Stimulated activated naive B cell treated with anti-CD40 and anti-IgM and Interleukin-4, amounts not matched to agents 10 μg/mL and 1 μg/mL and 100 μg/mL, for 72 hours (primary cell): ENCODE results near the gene IL10RA.
"Not testable (repeated sequence)": the region's sequence is repeated elsewhere in the genome, so short reads cannot be mapped to it uniquely, and the experiment has no call there.

Experiments
- ATAC-seq, 2 donors: fragments of 150-1000 bp; cut with Tn5 transposase; replicated peaks; 2 replicates each; pipeline ENCODE4 v1.10.0; 2021; ENCODE audit warnings: moderate library complexity in 1 of 2
- DNase-seq: peaks from one replicate; pipeline ENCODE4 v3.0.0; 2021
- H3K27ac Mint-ChIP-seq: one replicate; pipeline ENCODE4 v1.8.0; 2022; ENCODE audit warnings: mild to moderate bottlenecking, mixed read lengths
- H3K27me3 Mint-ChIP-seq, 2 donors: one replicate each; pipeline ENCODE4 v1.8.0; 2022; ENCODE audit warnings: mixed read lengths in 2 of 2
- H3K36me3 Mint-ChIP-seq, 2 donors: one replicate each; pipeline ENCODE4 v1.8.0; 2022; ENCODE audit warnings: mixed read lengths in 2 of 2, mild to moderate bottlenecking in 1 of 2
- H3K4me1 Mint-ChIP-seq, 2 donors: one replicate each; pipeline ENCODE4 v1.8.0; 2022; ENCODE audit warnings: mixed read lengths in 2 of 2, mild to moderate bottlenecking in 1 of 2
- H3K4me3 Mint-ChIP-seq, 2 donors: one replicate each; pipeline ENCODE4 v1.8.0; 2022; ENCODE audit warnings: mild to moderate bottlenecking in 2 of 2, mixed read lengths in 2 of 2, moderate library complexity in 1 of 2
- H3K9me3 Mint-ChIP-seq, 2 donors: one replicate each; pipeline ENCODE4 v1.8.0; 2022; ENCODE audit warnings: mixed read lengths in 2 of 2, mild to moderate bottlenecking in 1 of 2

IL10RA gene

GRCh38 chr11:118001494-118001971, 15.3 kb downstream of the IL10RA start:
- DNase-seq (no peak), ATAC-seq (no peak)
- Mint-ChIP-seq H3K36me3 (peaks cover 54 to 66% of the 10 kb centered on the region in 2 donors), H3K27me3 (no peaks in the 10 kb centered on the region), H3K4me3 (peak overlapping the region in 1 of 2 donors; percentile 14), H3K4me1 (peaks cover 78 to 94% of the 10 kb centered on the region in 2 donors), H3K27ac (peak overlapping the region; percentile 94), H3K9me3 (peaks cover 4 to 8% of the 10 kb centered on the region in 2 donors)

GRCh38 chr11:118002010-118002540, 15.9 kb downstream of the IL10RA start:
- Mint-ChIP-seq H3K27ac (peak overlapping the region; percentile 94), H3K9me3 (peaks cover 4 to 8% of the 10 kb centered on the region in 2 donors), H3K4me3 (peak overlapping the region; percentile 1 to 2), H3K36me3 (peaks cover 49 to 60% of the 10 kb centered on the region in 2 donors), H3K27me3 (no peaks in the 10 kb centered on the region), H3K4me1 (peaks cover 77 to 95% of the 10 kb centered on the region in 2 donors)
- peak; percentile 63 for DNase-seq
- ATAC-seq: peak; percentile 68 to 69

- H3K27me3 Mint-ChIP-seq: no peaks in the 10 kb centered on the region
- peak; percentile 81 to 82 for ATAC-seq
- peak overlapping the region; percentile 94 for H3K27ac Mint-ChIP-seq
- peaks cover 44 to 55% of the 10 kb centered on the region in 2 donors for H3K36me3 Mint-ChIP-seq
- peak overlapping the region; percentile 17 to 37 for H3K4me3 Mint-ChIP-seq
- H3K9me3 Mint-ChIP-seq: peaks cover 4 to 7% of the 10 kb centered on the region in 2 donors
- peaks cover 75 to 95% of the 10 kb centered on the region in 2 donors for H3K4me1 Mint-ChIP-seq
- DNase-seq: peak; percentile 79
Observed at GRCh38 chr11:118002541-118003423, 16.6 kb downstream of the IL10RA start.

GRCh38 chr11:118003456-118003855, 17.3 kb downstream of the IL10RA start:
- no peak for ATAC-seq

GRCh38 chr11:118004543-118005223, 18.5 kb downstream of the IL10RA start:
- Mint-ChIP-seq H3K9me3 (peaks cover 4 to 7% of the 10 kb centered on the region in 2 donors), H3K4me3 (no peak overlapping the region), H3K27me3 (no peaks in the 10 kb centered on the region), H3K27ac (peak overlapping the region; percentile 94), H3K36me3 (peaks cover 28 to 38% of the 10 kb centered on the region in 2 donors), H3K4me1 (peaks cover 79 to 95% of the 10 kb centered on the region in 2 donors)
- no peak for DNase-seq
- ATAC-seq: no peak

More at GRCh38 chr11:118003456-118003855, 17.3 kb downstream of the IL10RA start:
- H3K4me1 Mint-ChIP-seq: peaks cover 76 to 95% of the 10 kb centered on the region in 2 donors
- peaks cover 4 to 7% of the 10 kb centered on the region in 2 donors for H3K9me3 Mint-ChIP-seq
- peak overlapping the region; percentile 94 for H3K27ac Mint-ChIP-seq
- H3K4me3 Mint-ChIP-seq: peak overlapping the region; percentile 7 to 37
- no peaks in the 10 kb centered on the region for H3K27me3 Mint-ChIP-seq
- peaks cover 40 to 51% of the 10 kb centered on the region in 2 donors for H3K36me3 Mint-ChIP-seq
- no peak for DNase-seq

GRCh38 chr11:118005224-118006152, 19.3 kb downstream of the IL10RA start:
- Mint-ChIP-seq H3K4me1 (peaks cover 79 to 95% of the 10 kb centered on the region in 2 donors), H3K4me3 (peak overlapping the region in 1 of 2 donors; percentile 3), H3K27ac (peak overlapping the region; percentile 94), H3K27me3 (no peaks in the 10 kb centered on the region), H3K36me3 (peaks cover 20 to 30% of the 10 kb centered on the region in 2 donors), H3K9me3 (peaks cover 4 to 7% of the 10 kb centered on the region in 2 donors)
- DNase-seq: no peak
- ATAC-seq: no peak

GRCh38 chr11:118006153-118006534, 19.9 kb downstream of the IL10RA start:
- DNase-seq (no peak), ATAC-seq (no peak)
- peaks cover 4 to 7% of the 10 kb centered on the region in 2 donors for H3K9me3 Mint-ChIP-seq
- H3K27me3 Mint-ChIP-seq: no peaks in the 10 kb centered on the region
- peaks cover 86 to 100% of the 10 kb centered on the region in 2 donors for H3K4me1 Mint-ChIP-seq
- no peak overlapping the region for H3K4me3 Mint-ChIP-seq
- H3K27ac Mint-ChIP-seq: peak overlapping the region; percentile 94
- peaks cover 17 to 25% of the 10 kb centered on the region in 2 donors for H3K36me3 Mint-ChIP-seq

GRCh38 chr11:118007040-118007439, 20.8 kb downstream of the IL10RA start:
- no peak for ATAC-seq
- H3K9me3 Mint-ChIP-seq: peaks cover 4 to 7% of the 10 kb centered on the region in 2 donors

GRCh38 chr11:118007563-118008270, 21.5 kb downstream of the IL10RA start:
- Mint-ChIP-seq H3K36me3 (peaks cover 16 to 21% of the 10 kb centered on the region in 2 donors), H3K4me3 (peak overlapping the region; percentile 59 to 73), H3K27ac (peak overlapping the region; percentile 90), H3K4me1 (peaks cover 84 to 100% of the 10 kb centered on the region in 2 donors)
- H3K9me3 Mint-ChIP-seq, H3K27me3 Mint-ChIP-seq: not testable (repeated sequence)
- ATAC-seq (peak; percentile 22 to 41), DNase-seq (peak; percentile 57)

More at GRCh38 chr11:118007040-118007439, 20.8 kb downstream of the IL10RA start:
- no peak for DNase-seq
- peaks cover 85 to 100% of the 10 kb centered on the region in 2 donors for H3K4me1 Mint-ChIP-seq
- peaks cover 16 to 21% of the 10 kb centered on the region in 2 donors for H3K36me3 Mint-ChIP-seq
- peak overlapping the region; percentile 90 for H3K27ac Mint-ChIP-seq
- H3K27me3 Mint-ChIP-seq: no peaks in the 10 kb centered on the region
- peak overlapping the region in 1 of 2 donors; percentile 22 for H3K4me3 Mint-ChIP-seq

- DNase-seq (no peak), ATAC-seq (no peak)
- peak overlapping the region; percentile 27 to 59 for H3K4me3 Mint-ChIP-seq
- H3K4me1 Mint-ChIP-seq: peaks cover 83 to 100% of the 10 kb centered on the region in 2 donors
- H3K36me3 Mint-ChIP-seq: peaks cover 18 to 26% of the 10 kb centered on the region in 2 donors
- H3K27ac Mint-ChIP-seq: peak overlapping the region; percentile 90
- peaks cover 4 to 7% of the 10 kb centered on the region in 2 donors for H3K9me3 Mint-ChIP-seq
- no peaks in the 10 kb centered on the region for H3K27me3 Mint-ChIP-seq
Observed at GRCh38 chr11:118008271-118008911, 22.2 kb downstream of the IL10RA start.

GRCh38 chr11:118009864-118010737, 23.9 kb downstream of the IL10RA start:
- H3K27ac Mint-ChIP-seq: peak overlapping the region; percentile 90
- peaks cover 13 to 23% of the 10 kb centered on the region in 2 donors for H3K36me3 Mint-ChIP-seq
- no peaks in the 10 kb centered on the region for H3K27me3 Mint-ChIP-seq
- peak overlapping the region; percentile 26 to 53 for H3K4me3 Mint-ChIP-seq
- no peak for DNase-seq
- ATAC-seq: no peak
- H3K9me3 Mint-ChIP-seq: peaks cover 5 to 7% of the 10 kb centered on the region in 2 donors
- H3K4me1 Mint-ChIP-seq: peaks cover 77 to 100% of the 10 kb centered on the region in 2 donors
